Measurements from ENCODE around the gene GRK5.
"Not testable (repeated sequence)": the region's sequence is repeated elsewhere in the genome, so short reads cannot be mapped to it uniquely, and the experiment has no call there.

Gene GRK5

GRCh38 chr10:119247550-119247894 lies 40.2 kb downstream of the GRK5 start:
- in situ Hi-C loops (cut with MboI; ENCODE audit: low sequenced_read_pairs), result no loop called here

- in situ Hi-C loops (cut with MboI; ENCODE audit: low sequenced_read_pairs), result no loop called here
Observed at GRCh38 chr10:119248184-119248583, 40.8 kb downstream of the GRK5 start.

GRCh38 chr10:119248681-119249080 lies 41.3 kb downstream of the GRK5 start:
- in situ Hi-C loops (cut with MboI; ENCODE audit: low sequenced_read_pairs), result no loop called here

GRCh38 chr10:119250641-119251314 lies 43.4 kb downstream of the GRK5 start:
- in situ Hi-C loops (cut with MboI; ENCODE audit: low sequenced_read_pairs), result no loop called here

GRCh38 chr10:119251315-119251708 lies 43.9 kb downstream of the GRK5 start:
- in situ Hi-C loops (cut with MboI; ENCODE audit: low sequenced_read_pairs), result no loop called here

GRCh38 chr10:119252051-119252465 lies 44.7 kb downstream of the GRK5 start:
- in situ Hi-C loops (cut with MboI; ENCODE audit: low sequenced_read_pairs), result no loop called here

GRCh38 chr10:119252470-119253151 lies 45.2 kb downstream of the GRK5 start:
- in situ Hi-C loops (cut with MboI; ENCODE audit: low sequenced_read_pairs), result no loop called here

GRCh38 chr10:119253433-119254174 lies 46.2 kb downstream of the GRK5 start:
- in situ Hi-C loops (cut with MboI; ENCODE audit: low sequenced_read_pairs), result no loop called here

GRCh38 chr10:119254335-119254734 lies 47.0 kb downstream of the GRK5 start:
- in situ Hi-C loops (cut with MboI; ENCODE audit: low sequenced_read_pairs), result no loop called here

- in situ Hi-C loops (cut with MboI; ENCODE audit: low sequenced_read_pairs), result no loop called here
Observed at GRCh38 chr10:119256030-119256429, 48.7 kb downstream of the GRK5 start.

GRCh38 chr10:119256897-119257296 lies 49.5 kb downstream of the GRK5 start:
- in situ Hi-C loops (cut with MboI; ENCODE audit: low sequenced_read_pairs), result no loop called here

- in situ Hi-C loops (cut with MboI; ENCODE audit: low sequenced_read_pairs), result no loop called here
Observed at GRCh38 chr10:119257899-119258419, 50.6 kb downstream of the GRK5 start.

- in situ Hi-C loops (cut with MboI; ENCODE audit: low sequenced_read_pairs), result no loop called here
Observed at GRCh38 chr10:119259345-119259744, 52.0 kb downstream of the GRK5 start.

- in situ Hi-C loops (cut with MboI; ENCODE audit: low sequenced_read_pairs), result not testable (repeated sequence)
Observed at GRCh38 chr10:119261016-119261415, 53.6 kb downstream of the GRK5 start.

GRCh38 chr10:119263951-119264617 lies 56.7 kb downstream of the GRK5 start:
- in situ Hi-C loops (cut with MboI; ENCODE audit: low sequenced_read_pairs), result no loop called here

GRCh38 chr10:119265691-119266090 lies 58.3 kb downstream of the GRK5 start:
- in situ Hi-C loops (cut with MboI; ENCODE audit: low sequenced_read_pairs), result no loop called here

GRCh38 chr10:119267384-119267783 lies 60.0 kb downstream of the GRK5 start:
- in situ Hi-C loops (cut with MboI; ENCODE audit: low sequenced_read_pairs), result no loop called here

- in situ Hi-C loops (cut with MboI; ENCODE audit: low sequenced_read_pairs), result no loop called here
Observed at GRCh38 chr10:119268428-119268827, 61.1 kb downstream of the GRK5 start.

GRCh38 chr10:119268871-119269506 lies 61.6 kb downstream of the GRK5 start:
- in situ Hi-C loops (cut with MboI; ENCODE audit: low sequenced_read_pairs), result no loop called here

GRCh38 chr10:119269737-119270136 lies 62.4 kb downstream of the GRK5 start:
- in situ Hi-C loops (cut with MboI; ENCODE audit: low sequenced_read_pairs), result no loop called here

All from HL-60/S4 treated with retinoic acid at 250 ng/mL for 4 days and 3 days (cell line).